Effector CD8-positive, alpha-beta T cell (primary cell): ENCODE data around the gene SMARCC1.

ENCODE experiments used
- DNase-seq: peaks from one replicate; lab custom pipeline; 2025; lab: John Stamatoyannopoulos, UW

The SMARCC1 gene

DNA sequence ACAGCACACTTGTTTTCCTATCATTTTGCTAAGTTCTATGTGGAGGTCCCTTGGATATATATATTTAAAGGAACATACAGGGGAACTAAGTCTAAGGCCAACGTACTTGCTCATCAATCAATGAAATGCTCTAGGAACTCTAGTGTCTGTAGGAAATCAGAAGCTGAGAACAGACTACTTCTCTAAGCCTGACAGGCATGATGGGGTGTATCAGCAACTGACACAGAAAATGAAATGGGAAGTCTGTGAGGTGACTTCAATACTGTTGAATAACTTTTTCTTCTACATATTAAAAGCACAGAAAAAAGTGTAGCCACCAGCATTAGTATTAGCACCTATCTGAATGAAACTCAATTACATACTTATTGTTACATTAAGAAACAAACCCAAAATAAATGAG, 146.2 kb downstream of the SMARCC1 start:
- DNase-seq, result no peak

- no peak for DNase-seq
Measured at GRCh38 chr3:47634996-47635395, 146.7 kb downstream of the SMARCC1 start.

GRCh38 chr3:47630810-47631209, 150.9 kb downstream of the SMARCC1 start:
- DNase-seq, result no peak

GRCh38 chr3:47629770-47630169, 151.9 kb downstream of the SMARCC1 start:
- no peak for DNase-seq

GRCh38 chr3:47628426-47628825, 153.3 kb downstream of the SMARCC1 start:
- DNase-seq, result no peak

- no peak for DNase-seq
Measured at GRCh38 chr3:47622671-47623461, 158.8 kb downstream of the SMARCC1 start.

GRCh38 chr3:47617086-47618010, 164.3 kb downstream of the SMARCC1 start:
- DNase-seq, result no peak

GRCh38 chr3:47614788-47615187, 166.9 kb downstream of the SMARCC1 start:
- DNase-seq, result no peak

DNA sequence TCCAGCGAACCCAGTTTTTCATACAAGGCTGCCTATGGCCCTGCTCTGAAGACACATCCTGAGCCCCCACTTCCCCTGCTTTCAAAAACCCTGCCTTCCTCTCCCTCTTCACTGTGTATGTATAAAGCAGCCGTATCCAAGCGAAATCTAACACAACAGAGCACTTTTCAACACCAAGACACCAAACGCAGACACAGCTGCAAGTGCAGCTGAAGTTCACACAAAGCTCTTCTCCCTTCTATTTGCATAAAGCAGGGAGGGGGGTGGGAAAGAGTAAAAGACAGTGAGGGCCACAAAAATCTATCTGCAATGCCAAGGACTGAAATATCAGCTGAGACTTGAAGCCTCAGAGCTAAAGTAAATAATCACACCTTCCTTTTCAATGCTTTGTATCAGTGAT, 168.0 kb downstream of the SMARCC1 start:
- no peak for DNase-seq

DNA sequence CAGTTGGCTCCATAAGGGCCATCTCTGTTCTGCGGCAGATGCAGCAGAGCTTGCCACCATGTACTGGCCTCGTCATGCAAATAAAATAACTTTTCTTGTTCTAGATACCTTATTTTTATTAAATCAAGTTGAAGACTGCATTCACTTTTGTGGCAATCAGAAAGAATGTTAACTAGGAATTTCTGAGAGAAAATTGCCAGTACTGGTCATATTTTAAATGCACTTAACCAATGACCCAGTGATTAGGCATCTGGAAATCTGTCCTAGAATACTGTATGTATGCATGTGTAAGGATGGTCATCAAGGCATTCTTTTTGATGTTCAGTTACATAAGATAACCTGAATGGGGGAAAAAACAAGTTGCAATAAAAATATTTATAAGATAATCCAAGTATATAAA, 168.8 kb downstream of the SMARCC1 start:
- no peak for DNase-seq

- no peak for DNase-seq
Measured at GRCh38 chr3:47612178-47612577, 169.5 kb downstream of the SMARCC1 start.

- no peak for DNase-seq
Measured at GRCh38 chr3:47611576-47611975, 170.1 kb downstream of the SMARCC1 start.

DNA sequence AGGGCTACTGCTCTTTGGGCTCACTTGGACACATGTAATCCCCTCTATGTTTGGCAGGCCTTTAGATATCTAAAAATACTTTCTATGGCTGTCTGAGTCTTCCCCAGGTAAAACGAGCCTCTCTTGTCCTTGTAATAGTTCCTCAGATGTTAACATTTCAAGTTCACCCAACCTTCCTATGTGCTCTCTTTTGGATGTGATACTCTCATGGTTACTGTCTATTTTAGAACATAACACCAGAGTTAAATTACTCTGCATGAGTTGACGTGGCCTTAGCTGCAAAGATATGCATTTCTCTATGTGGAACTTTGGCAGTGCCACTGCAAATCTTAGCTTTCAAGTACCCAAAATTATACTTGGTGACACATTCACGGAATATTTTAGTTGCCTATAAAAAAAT, 171.1 kb downstream of the SMARCC1 start:
- DNase-seq, result no peak

DNA sequence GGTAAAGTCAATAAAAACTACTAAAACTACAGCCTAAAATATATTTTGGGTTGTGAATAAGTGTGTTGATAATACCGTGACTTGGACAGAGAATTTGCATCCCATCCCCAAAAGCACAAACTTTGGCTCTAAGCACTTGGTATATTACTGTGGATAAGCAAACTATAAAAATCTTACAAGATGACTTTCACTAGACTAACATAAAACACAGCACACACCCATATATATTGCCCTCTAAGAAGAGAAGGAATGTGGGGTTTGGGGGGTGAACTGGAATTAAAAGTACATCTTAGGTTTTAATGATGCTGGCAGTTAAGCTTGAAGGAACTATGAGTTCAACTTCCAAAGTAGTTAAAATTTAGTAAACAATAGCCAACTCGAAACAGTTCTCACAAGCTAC, 174.4 kb downstream of the SMARCC1 start:
- DNase-seq, result no peak

- no peak for DNase-seq
Measured at GRCh38 chr3:47606165-47606564, 175.5 kb downstream of the SMARCC1 start.

GRCh38 chr3:47605652-47606051, 176.0 kb downstream of the SMARCC1 start:
- no peak for DNase-seq

- DNase-seq, result no peak
Measured at GRCh38 chr3:47604145-47604544, 177.5 kb downstream of the SMARCC1 start.

GRCh38 chr3:47603332-47603731, 178.4 kb downstream of the SMARCC1 start:
- no peak for DNase-seq

DNA sequence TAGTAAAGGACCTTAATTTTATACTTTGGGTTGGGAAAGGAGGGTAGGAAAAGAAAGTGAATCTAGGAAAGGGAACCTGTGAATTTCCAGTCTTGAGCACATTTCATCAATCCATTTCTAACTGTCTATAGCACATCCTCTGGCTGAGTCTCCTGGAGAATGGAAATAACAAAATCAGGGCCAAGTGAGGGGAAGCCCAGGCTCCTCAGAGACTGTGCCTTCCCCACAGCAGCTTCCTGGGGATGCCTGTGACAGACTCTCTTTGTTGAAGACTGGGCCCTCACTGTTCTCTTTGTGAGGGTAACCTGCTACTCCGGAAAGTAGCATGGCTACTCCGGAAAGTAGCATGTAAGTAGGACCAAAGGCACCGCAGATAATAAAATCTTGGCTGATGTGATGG, 180.4 kb downstream of the SMARCC1 start:
- no peak for DNase-seq

DNA sequence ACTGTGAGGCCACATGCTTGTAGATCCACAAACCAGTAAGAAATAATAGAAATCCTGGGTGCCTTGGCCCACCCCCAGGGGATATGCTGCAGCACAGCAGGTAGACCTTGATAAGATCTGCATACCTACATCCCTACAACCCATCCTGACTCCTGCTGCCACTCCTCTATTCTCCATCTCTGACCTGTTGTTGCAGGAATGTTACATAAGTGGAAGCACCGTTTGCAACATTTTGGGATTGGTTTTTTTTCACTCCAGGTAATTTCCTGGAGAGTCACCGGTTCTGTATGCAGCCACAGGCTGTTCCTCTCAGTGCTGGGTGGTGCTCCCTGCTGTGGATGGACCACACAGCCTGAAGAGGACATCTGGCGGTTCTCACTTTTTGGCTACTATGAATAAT, 186.9 kb downstream of the SMARCC1 start:
- no peak for DNase-seq

GRCh38 chr3:47592066-47592795, 189.5 kb downstream of the SMARCC1 start:
- DNase-seq, result no peak

GRCh38 chr3:47590216-47590615, 191.5 kb downstream of the SMARCC1 start:
- no peak for DNase-seq
